ENCODE measurements around the gene EGFL7.

DNA sequence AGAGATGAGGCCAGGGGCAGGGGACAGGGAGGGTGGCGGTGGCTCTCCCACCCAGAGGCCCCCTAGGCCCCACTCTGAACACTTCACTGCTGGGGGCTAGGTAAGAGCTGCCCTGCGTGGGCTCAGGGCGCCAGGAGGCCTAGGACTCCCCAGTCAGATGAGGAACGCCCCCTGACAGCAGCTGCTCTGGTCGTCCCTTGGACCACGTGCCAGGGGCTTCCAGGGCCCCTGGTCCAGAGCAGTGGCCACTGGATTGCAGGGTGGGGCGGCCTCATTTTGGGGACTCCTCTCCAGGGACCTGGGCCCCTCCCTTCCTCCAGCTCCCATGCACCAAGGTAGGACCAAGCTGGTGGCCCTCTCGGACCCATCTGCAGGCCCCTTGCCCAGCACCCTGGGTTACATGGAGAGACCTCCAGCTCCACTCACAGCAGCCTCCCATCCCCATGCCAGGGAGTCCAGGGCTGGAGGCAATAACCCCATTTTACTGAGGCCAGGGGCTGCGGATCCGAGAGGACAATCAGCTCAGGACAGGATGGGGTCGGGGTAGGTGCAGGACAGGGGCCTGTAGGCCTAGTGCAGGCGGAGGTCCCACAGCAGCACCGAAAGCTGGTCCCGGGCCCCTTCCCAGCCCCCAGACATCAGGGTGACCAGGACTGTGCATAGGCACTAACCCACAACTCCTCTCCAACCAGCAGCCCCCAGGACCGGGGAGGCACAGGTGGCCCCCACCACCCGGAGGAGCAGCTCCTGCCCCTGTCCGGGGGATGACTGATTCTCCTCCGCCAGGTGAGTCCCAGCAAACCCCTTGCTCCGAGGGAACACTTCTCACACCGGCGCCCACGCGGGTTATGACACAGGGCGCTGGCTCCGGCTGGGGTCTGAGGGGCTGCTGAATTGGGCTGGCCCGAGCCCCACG lies 1.5 kb downstream of the EGFL7 start:
- TF ChIP-seq, protein P1, sequence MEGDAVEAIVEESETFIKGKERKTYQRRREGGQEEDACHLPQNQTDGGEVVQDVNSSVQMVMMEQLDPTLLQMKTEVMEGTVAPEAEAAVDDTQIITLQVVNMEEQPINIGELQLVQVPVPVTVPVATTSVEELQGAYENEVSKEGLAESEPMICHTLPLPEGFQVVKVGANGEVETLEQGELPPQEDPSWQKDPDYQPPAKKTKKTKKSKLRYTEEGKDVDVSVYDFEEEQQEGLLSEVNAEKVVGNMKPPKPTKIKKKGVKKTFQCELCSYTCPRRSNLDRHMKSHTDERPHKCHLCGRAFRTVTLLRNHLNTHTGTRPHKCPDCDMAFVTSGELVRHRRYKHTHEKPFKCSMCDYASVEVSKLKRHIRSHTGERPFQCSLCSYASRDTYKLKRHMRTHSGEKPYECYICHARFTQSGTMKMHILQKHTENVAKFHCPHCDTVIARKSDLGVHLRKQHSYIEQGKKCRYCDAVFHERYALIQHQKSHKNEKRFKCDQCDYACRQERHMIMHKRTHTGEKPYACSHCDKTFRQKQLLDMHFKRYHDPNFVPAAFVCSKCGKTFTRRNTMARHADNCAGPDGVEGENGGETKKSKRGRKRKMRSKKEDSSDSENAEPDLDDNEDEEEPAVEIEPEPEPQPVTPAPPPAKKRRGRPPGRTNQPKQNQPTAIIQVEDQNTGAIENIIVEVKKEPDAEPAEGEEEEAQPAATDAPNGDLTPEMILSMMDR (IDR thresholded peaks at IDR 0.05; ENCODE audit: low read depth, low read length, poor library complexity, severe bottlenecking): no peak
- no peak for TF ChIP-seq EZH2phosphoT487 (IDR thresholded peaks at IDR 0.05; ENCODE audit: borderline replicate concordance, low read length)

Data from DOHH2 (cell line).